ENCODE data around the gene GRK3.
"Not testable (repeated sequence)": the region's sequence is repeated elsewhere in the genome, so short reads cannot be mapped to it uniquely, and the experiment has no call there.

The GRK3 gene

GRCh38 chr22:25611284-25611683 lies 46.8 kb downstream of the GRK3 start:
- DNase-seq; in situ Hi-C loops (cut with HindIII; ENCODE audit: low pct_ligation_motif_present, low pct_unique_long_range_greater_than_20kb, low sequenced_read_pairs): not testable (repeated sequence)

DNA sequence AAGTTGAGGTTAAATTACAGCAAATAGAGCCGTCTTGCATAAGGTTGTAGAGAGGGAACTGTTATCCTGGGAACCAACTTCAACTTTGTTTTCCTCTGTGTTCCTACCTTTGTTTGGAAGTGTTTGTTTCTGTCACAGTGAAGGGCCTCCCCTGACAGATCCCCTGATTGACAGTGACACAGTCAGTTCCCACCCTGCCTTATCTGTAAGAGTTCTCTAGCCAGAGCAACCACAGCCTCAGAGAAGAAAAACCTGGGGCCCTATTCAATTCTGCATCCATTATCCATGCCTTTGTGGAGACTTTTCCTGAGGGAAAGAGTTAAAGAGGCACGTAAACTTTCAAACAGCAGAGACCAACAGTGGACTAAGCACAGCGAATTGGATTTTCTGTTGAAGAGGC lies 48.7 kb downstream of the GRK3 start:
- DNase-seq; in situ Hi-C loops (cut with HindIII; ENCODE audit: low pct_ligation_motif_present, low pct_unique_long_range_greater_than_20kb, low sequenced_read_pairs): not testable (repeated sequence)

DNA sequence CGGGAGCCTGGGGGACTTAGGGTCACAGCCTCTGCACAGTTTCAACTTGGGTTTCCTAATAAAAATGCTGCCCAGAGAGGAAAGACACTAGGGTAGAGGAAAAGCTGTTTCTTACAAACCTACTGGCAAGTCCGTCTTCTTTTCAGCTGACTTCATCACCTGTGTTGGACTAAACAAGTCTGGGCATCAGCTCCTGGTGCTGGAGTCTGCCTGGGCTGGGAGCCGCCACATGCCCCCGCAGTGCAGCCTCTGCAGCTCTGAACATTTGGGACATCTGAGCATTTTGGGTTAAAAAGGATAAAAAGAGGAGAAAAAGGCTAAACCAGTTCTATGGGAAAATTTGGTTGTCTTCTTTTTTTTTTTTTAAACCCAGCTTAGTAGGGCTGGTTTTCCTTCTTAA lies 49.1 kb downstream of the GRK3 start:
- in situ Hi-C loops (cut with HindIII; ENCODE audit: low pct_ligation_motif_present, low pct_unique_long_range_greater_than_20kb, low sequenced_read_pairs); DNase-seq: not testable (repeated sequence)

- in situ Hi-C loops (cut with HindIII; ENCODE audit: low pct_ligation_motif_present, low pct_unique_long_range_greater_than_20kb, low sequenced_read_pairs); DNase-seq: not testable (repeated sequence)
Observed at GRCh38 chr22:25614791-25615190, 50.3 kb downstream of the GRK3 start.

DNA sequence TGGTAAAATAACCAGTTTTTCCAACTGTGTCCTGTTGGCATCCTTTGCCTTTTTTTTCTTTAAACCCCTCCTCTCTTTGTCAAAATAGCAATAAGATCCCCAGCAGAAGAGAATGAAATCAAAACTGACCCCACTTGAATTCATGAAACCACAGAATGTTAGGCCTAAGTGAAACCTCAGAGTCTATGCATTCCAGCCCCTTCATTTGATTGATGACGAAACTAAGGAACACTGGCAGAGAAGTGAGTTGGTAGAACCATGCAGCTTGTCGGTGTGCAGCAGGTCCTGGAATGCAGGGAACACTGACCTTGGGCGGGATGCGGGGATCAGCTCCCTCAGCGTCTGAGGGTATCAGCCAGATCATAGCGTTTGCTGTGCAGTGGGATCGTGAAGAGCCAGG lies 57.5 kb downstream of the GRK3 start:
- DNase-seq = no peak
- in situ Hi-C loops (cut with HindIII; ENCODE audit: low pct_ligation_motif_present, low pct_unique_long_range_greater_than_20kb, low sequenced_read_pairs) = no loop called here

GRCh38 chr22:25623310-25623734 lies 58.8 kb downstream of the GRK3 start:
- in situ Hi-C loops (cut with HindIII; ENCODE audit: low pct_ligation_motif_present, low pct_unique_long_range_greater_than_20kb, low sequenced_read_pairs) = no loop called here
- DNase-seq = no peak

DNA sequence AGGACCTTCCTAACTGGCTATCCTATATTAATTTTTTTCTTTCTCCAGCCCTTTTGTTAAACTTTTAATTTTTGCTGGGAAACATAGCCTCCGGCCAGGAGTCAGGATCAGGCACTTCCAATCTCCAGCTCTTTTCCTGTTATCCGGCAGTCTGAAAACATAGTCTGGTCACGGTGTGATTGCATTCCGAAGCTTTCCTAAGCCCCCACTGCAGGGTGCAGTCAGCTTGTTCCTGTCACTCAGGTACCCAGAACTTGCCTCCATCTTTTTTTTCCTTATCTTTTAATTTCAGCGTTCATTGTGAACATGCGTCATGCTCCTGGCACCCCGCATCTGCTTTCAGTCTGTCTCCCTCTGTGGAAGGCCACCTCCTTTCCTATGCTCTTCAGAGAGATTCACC lies 59.4 kb downstream of the GRK3 start:
- in situ Hi-C loops (cut with HindIII; ENCODE audit: low pct_ligation_motif_present, low pct_unique_long_range_greater_than_20kb, low sequenced_read_pairs) = no loop called here
- no peak for DNase-seq

DNA sequence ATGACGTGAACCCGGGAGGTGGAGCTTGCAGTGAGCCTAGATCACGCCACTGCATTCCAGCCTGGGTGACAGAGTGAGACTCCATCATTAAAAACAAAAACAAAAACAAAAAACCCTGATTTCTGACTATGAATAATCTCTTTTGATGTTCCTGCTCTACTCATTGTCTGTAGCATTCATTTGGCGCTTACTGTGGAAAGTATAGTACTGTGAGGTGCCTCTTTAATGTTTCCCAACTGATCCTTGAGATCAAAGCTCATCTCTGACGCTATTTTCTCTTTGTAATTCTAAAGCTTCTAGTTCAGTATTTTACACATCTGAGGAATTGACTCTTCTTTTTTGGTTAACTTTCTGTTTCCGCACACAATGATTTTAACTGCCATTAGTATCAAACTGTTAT lies 60.0 kb downstream of the GRK3 start:
- in situ Hi-C loops (cut with HindIII; ENCODE audit: low pct_ligation_motif_present, low pct_unique_long_range_greater_than_20kb, low sequenced_read_pairs) = no loop called here
- no peak for DNase-seq

DNA sequence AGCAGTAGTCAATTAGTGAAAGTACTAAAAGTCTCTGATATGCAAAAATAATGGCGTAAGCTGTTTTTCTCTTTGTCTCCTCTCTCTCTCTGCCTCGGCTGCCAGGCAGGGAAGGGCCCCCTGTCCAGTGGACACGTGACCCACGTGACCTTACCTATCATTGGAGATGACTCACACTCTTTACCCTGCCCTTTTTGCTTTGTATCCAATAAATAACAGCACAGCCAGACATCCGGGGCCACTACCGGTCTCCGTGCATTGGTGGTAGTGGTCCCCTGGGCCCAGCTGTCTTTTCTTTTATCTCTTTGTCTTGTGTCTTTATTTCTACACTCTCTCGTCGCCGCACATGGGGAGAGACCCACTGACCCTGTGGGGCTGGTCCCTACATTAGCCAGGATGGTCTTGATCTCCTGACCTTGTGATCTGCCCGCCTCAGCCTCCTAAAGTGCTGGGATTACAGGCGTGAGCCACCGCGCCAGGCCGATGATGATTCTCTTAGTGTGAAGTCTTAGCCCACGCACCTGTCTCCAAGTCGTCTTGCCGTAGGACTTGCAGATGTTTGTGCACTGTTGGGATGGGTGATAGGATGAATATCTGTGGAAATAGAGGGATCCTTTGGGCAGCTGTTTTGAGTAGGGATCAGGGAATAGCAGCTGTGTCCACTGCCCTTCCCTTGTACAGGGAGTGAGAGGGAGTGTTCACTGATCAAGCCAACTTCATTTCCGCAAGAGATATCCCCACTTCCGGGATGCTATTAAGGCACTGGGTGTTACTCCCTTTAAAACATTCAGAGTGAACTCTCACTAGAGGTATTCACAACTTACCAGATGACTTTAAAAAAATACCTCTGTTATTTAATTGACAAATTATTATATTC lies 61.5 kb downstream of the GRK3 start:
- in situ Hi-C loops (cut with HindIII; ENCODE audit: low pct_ligation_motif_present, low pct_unique_long_range_greater_than_20kb, low sequenced_read_pairs); DNase-seq: not testable (repeated sequence)

GRCh38 chr22:25626624-25626990 lies 62.1 kb downstream of the GRK3 start:
- DNase-seq = no peak
- in situ Hi-C loops (cut with HindIII; ENCODE audit: low pct_ligation_motif_present, low pct_unique_long_range_greater_than_20kb, low sequenced_read_pairs) = no loop called here

DNA sequence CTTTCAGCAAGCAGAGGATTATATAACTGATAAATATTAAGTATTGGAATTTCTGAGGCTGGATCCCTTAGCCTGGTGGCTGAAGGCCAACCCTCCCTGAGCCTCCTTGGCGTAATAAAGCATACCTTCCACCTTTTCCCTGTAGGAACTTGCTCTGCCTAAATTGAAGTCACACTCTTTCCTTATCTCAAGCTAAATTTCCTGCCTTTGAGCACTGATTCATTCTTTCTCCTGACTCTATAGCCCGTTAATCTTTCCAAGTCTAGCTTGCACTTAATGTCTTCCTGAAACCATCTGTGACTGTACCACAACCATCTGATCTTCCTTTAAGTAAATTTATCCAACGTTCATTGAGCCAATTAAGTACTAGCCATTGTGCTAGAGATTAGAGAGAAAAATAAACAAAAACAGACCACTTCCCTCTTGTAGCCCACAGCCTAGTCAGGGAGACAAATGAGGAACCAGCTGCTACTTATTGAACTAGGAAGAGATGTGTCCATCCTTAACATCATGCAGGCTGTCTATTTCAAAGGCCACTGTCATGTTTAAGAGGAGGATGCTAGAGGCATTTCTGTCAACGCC lies 62.9 kb downstream of the GRK3 start:
- DNase-seq = no peak
- in situ Hi-C loops (cut with HindIII; ENCODE audit: low pct_ligation_motif_present, low pct_unique_long_range_greater_than_20kb, low sequenced_read_pairs) = no loop called here

- in situ Hi-C loops (cut with HindIII; ENCODE audit: low pct_ligation_motif_present, low pct_unique_long_range_greater_than_20kb, low sequenced_read_pairs) = no loop called here
- no peak for DNase-seq
Observed at GRCh38 chr22:25628494-25628893, 64.0 kb downstream of the GRK3 start.

DNA sequence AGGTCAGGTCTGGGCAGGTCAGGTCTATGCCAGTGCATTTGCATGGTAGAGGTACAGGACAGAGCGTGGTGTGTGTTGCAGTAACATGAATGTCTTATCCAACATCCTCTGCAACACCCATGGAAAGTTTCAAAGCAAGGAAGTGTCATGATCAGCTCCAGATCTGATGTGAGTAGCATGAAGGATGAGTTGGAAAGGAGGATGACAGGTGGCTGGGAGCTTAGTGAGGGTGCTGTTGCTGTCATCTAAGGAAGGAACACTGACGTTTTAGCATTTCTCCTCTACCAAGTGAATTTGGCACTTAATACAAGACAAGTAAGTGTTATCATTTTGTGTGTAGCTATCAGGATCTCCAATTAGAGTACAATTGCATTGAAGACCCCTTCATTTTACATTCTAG lies 65.1 kb downstream of the GRK3 start:
- in situ Hi-C loops (cut with HindIII; ENCODE audit: low pct_ligation_motif_present, low pct_unique_long_range_greater_than_20kb, low sequenced_read_pairs) = no loop called here
- no peak for DNase-seq

DNA sequence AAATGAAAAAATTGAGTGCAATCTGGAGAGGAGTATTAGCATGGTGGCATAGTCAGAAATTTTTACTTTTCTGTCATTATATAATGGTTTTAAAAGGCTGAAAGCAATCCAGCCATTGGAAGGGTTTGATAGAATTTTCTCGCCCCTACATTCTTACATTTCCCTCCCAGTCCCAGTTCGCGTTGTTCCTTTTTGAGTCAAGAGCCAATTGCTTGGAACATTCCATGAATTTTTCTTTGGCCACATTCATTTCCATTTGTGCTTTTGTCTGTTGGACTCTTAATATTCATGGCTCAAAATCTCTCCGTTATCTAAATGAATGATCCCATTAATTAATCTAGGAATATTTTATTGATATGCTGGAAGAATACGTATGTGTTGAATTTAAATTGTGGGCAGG lies 66.0 kb downstream of the GRK3 start:
- no peak for DNase-seq
- in situ Hi-C loops (cut with HindIII; ENCODE audit: low pct_ligation_motif_present, low pct_unique_long_range_greater_than_20kb, low sequenced_read_pairs) = no loop called here

- no peak for DNase-seq
- in situ Hi-C loops (cut with HindIII; ENCODE audit: low pct_ligation_motif_present, low pct_unique_long_range_greater_than_20kb, low sequenced_read_pairs) = no loop called here
Observed at GRCh38 chr22:25636323-25636722, 71.8 kb downstream of the GRK3 start.

DNA sequence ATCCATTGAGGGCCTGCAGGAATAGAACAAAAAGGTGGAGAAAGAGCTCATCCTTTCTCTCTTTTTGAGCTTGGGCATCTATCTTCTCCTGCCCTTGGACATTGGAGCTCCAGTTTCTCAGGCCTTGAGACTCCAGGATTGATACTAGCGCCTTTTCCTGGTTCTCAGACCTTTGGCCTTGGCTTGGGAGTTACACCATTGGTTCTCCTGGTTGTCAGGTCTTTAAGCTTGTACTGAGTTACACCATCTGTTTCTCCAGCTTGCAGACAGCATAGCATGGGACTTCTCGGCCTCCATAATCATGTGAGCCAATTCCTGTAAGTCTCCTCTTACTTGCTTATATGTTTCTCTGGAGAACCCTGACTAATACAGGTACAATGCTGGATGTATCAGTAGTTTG lies 72.6 kb downstream of the GRK3 start:
- in situ Hi-C loops (cut with HindIII; ENCODE audit: low pct_ligation_motif_present, low pct_unique_long_range_greater_than_20kb, low sequenced_read_pairs) = no loop called here
- DNase-seq = no peak

- in situ Hi-C loops (cut with HindIII; ENCODE audit: low pct_ligation_motif_present, low pct_unique_long_range_greater_than_20kb, low sequenced_read_pairs) = no loop called here
- DNase-seq = no peak
Observed at GRCh38 chr22:25637672-25638071, 73.2 kb downstream of the GRK3 start.

GRCh38 chr22:25638638-25639037 lies 74.2 kb downstream of the GRK3 start:
- DNase-seq = no peak
- in situ Hi-C loops (cut with HindIII; ENCODE audit: low pct_ligation_motif_present, low pct_unique_long_range_greater_than_20kb, low sequenced_read_pairs) = no loop called here

- DNase-seq = no peak
- in situ Hi-C loops (cut with HindIII; ENCODE audit: low pct_ligation_motif_present, low pct_unique_long_range_greater_than_20kb, low sequenced_read_pairs) = no loop called here
Observed at GRCh38 chr22:25641650-25642049, 77.2 kb downstream of the GRK3 start.

Data from ACHN (cell line).